HG03196 (cell line): ENCODE data around the gene MEX3D.

Experiments
- ATAC-seq: cut with Tn5 transposase; IDR thresholded peaks from one replicate; pipeline ENCODE4 v1.9.1; 2021; ENCODE audit not compliant: unreplicated experiment

The MEX3D gene

DNA sequence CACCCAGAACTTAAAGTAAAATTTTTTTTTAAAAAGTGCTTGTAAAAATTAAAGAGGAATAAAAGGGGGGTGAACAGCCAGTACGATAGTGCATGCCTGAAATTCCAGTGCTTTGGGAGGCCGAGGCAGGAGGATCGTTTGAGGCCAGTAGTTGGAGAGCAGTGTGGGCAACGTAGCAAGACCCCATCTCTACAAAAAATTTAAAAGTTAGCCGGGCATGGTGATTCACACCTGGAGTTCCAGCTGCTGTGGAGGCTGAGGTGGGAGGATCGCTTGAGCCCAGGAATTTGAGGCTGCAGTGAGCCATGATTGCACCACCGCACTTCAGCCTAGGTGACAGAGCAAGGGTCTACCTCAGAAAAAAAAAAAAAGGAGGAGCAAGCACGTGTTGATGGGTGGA lies 63.1 kb downstream of the MEX3D start:
- no peak for ATAC-seq
